GM18867 (cell line): ENCODE results near the gene ENKD1.
"Not testable (repeated sequence)": the region's sequence is repeated elsewhere in the genome, so short reads cannot be mapped to it uniquely, and the experiment has no call there.

Experiments
- ATAC-seq: cut with Tn5 transposase; IDR thresholded peaks from one replicate; pipeline ENCODE4 v1.9.1; 2021; ENCODE audit warnings: mild to moderate bottlenecking, moderate library complexity; ENCODE audit not compliant: unreplicated experiment

Gene ENKD1, protein sequence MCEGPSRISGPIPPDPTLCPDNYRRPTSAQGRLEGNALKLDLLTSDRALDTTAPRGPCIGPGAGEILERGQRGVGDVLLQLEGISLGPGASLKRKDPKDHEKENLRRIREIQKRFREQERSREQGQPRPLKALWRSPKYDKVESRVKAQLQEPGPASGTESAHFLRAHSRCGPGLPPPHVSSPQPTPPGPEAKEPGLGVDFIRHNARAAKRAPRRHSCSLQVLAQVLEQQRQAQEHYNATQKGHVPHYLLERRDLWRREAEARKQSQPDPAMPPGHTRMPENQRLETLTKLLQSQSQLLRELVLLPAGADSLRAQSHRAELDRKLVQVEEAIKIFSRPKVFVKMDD

DNA sequence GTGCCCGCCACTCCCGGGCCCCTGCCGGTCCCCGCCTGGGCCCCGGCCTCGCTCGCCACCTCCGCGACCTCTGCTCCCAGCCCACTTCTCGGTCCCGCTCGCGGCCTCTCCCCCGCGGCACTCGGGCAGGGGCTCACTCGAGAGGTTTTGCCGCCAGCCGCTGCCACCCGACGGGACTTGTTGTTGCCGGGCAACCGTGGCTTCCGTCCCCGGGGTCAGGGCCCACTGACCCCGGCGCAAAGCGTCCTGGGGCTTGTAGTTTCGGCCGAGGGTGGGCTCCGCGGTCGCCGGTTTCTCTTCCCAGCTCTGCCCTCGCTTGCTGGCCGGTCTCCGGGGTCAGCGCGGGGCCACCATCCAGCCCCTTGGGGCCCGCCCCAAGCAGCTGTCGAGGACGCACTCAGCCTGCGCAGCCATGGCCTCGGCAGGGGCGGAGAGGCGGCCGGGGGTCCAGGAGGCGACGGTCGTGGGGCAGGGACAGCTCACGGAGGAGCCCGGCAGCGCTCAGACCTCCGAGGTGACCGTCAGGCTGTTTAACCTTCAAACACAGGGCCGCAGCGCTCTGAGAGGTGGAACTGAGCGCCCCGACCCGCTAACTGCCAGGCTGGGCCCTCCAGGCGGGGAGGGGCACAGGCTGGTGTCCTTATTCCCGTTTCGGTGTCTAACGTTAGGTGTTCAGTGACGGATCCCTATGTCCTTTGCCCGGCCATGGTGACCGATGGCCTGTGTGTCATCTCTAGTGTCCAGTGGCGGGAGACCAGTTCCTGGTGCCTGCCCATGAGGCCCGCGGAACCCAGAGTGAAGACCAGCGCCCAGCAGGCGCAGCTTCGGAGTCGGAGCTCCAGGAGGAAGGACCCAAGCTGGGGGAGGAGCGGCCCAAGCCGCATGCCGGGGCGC lies at the start of gene ENKD1, which contains the start of gene C16orf86:
TSS of gene ENKD1 (minus strand) at position 192 of the 894 bp plus-strand sequence. CDS start 308 bp downstream, outside the sequence.
TSS of gene C16orf86 (plus strand) at position 256 of the 894 bp plus-strand sequence. CDS start at position 413, 157 bp downstream.
- peak; percentile 59 for ATAC-seq

DNA sequence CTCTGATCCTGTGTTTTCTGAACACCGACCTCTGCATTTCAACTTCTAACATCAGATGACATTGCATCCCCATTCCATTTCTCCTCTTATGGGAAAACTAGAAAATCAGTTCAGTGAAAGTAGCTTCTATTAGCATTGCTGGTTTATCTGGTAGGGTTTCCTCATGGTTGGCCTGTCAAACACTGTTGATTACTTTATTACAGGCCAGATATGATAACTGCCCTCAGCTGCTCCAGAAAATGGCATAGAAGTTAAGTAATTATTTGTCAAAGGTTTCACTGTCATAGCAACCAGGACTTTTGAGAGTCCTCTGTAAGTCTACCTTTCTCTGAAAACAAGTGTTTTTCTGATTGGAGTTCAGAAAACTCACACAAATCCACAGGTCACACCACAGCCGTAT lies 49.5 kb upstream of the ENKD1 start:
- no peak for ATAC-seq

DNA sequence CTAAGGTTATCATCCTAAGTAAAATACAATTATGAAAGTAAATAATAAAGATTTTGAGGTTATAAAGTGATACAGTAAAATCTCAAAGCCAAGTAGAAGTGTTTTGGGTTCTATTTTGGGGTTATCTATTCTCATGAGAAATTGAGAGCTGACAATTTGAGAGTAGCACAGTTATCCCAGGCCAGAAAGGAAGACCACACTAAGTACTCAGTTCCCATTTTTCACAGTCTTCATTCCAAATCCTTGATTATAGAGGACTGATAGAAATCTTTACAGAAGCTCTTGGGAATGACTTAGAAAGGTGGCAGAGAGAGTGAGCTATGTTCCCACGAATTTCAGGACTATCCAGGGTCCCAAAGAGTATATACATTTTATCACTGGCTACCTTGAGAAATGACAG lies 48.0 kb upstream of the ENKD1 start:
- ATAC-seq = no peak

DNA sequence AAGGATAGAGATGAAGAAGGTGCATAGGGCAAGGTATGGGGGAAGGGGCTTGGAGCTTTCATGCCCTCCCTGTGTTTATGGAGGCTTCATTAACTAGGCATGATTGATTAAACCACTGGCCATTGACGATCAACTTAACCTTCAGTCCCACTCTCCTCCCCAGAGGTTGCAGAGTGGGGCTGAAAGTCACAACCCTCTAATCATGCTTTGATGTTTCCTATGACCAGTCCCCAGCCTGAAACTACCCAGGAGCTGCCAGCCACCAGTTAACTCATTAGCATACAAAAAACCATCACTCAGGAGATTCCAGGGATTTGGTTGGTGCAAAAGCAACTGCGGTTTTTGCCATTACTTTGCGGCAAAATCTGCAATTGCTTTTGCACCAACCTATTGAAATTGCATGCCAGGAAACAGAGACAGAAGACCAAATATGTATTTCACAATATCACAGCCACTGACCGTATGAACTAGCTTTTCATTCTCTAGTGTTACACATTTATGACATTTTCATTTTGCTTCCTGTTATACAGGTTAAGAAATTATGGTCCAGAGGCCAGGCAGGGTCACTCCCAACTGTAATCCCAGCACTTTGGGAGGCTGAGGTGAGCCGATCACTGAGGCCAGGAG lies 47.2 kb upstream of the ENKD1 start:
- ATAC-seq = no peak

DNA sequence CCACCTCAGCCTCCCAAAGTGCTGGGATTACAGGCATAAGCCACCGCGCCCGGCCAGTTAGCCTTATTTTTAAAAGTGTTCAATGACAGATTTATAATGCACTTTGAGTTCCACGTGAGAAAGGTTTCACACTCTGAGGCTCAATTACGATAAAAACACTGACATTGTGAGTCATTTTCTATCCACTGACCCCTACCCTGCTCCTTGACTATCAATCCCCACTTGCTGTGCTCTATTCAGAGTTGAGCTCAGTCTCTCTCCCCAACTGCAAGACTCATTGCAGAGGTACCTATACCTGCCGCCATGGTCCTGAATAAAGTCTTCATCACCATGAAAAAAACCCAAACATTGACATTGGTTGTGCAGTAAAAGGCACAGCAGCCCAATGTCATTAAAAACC lies 44.1 kb upstream of the ENKD1 start:
- no peak for ATAC-seq

DNA sequence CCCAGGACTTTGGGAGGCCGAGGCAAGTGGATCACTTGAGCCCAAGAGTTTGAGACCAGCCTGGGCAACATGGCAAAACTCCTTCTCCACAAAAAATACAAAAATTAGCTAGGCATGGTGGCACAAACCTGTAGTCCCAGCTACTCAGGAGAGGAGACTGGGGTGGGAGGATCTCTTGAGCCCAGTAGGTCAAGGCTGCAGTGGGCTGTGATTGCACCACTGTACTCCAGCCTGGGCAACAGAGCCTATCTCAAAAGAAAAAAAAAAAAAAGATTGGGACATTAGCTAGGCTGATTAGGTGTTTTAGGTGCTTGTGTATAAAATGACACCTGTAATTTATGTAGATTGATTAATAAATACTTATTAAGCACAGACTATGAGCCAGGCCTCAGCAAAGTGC lies 42.5 kb upstream of the ENKD1 start:
- no peak for ATAC-seq

DNA sequence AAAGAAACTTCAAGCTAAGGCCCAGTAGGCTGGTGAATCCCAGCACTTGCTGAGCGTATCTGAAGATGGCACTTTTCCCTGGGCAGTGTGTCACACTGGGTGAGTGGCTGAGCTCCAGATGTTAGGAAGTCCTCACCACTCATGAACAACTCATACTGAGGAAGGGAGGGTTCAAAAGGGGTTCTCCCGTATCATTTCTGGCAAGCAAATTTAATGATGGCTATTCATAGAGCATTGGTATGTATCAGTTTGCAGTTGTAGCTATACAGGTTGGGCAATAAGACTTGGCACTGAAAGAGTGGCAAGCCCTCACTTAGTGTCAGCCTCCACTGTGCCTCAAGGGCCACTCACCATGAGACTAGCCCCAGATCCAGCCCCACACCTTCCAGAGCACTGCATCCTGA lies 41.8 kb upstream of the ENKD1 start:
- no peak for ATAC-seq

DNA sequence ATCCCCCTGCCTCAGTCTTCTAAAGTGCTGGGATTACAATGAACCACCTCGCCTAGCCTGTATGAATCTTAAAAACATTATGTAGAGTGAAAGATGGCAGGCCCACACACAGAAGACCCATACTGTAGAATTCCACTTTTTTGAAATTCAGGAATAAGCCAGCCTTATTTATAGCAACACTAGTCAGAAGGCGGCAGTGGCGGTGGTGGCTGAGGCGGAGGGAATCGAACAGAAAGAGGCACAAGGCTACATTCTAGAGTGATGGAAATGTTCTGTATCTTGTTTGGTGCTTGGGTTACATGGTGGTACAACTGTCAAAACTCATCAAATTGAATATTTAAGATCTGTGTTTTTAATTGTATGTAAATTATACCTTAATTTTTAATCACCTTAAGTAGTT lies 41.2 kb upstream of the ENKD1 start:
- no peak for ATAC-seq

DNA sequence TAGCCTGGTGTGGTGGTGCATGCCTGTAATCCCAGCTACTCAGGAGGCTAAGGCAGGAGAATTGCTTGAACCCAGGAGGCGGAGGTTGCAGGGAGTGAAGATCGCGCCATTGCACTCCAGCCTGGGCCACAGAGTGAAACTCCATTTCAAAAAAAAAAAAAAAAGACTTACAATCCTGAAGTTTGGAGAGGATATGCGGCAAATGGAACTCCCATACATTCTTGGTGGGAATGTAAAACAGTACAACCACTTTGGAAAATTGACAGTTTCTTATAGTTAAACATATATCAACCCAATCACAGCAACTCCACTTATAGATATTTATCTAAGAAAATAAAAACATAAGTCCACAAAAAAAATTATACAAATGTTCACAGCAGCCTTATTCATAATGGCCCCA lies 40.7 kb upstream of the ENKD1 start:
- no peak for ATAC-seq

DNA sequence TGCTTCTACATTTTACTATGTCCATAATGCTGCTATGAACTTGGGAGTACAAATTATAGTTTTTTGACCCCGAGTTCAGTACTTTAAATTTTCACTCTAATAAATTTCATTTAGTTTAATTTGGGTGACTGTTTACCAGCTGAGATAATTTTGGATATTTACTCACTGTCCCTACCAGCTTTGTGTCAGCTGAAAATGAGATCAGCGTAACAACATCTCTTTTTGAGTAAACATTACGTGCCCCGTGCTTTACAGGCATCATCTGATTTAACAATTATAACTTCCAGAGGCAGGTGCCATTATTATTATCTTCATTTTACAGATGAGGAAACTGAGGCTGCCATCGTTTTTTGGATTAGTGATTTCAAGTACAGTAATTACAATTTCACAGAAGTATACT lies 37.6 kb upstream of the ENKD1 start:
- ATAC-seq = no peak

DNA sequence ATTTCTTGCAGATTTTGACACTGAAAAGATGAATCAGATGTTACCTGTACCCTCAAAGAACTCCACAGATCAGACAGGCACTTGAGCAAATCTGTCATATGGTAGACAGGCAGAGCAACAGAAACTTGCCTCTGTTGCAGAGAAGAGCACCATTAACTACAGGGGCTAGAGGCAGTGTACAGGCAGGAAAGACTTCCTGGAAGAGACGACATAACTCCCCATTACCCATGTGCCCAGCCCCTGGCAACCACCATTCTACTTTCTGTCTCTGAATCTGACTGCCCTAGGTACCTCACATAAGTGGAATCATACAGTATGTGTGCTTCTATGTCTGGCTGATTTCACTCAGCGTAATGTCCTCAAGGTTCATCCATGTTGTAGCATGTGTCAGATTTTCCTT lies 37.1 kb upstream of the ENKD1 start:
- ATAC-seq = no peak

DNA sequence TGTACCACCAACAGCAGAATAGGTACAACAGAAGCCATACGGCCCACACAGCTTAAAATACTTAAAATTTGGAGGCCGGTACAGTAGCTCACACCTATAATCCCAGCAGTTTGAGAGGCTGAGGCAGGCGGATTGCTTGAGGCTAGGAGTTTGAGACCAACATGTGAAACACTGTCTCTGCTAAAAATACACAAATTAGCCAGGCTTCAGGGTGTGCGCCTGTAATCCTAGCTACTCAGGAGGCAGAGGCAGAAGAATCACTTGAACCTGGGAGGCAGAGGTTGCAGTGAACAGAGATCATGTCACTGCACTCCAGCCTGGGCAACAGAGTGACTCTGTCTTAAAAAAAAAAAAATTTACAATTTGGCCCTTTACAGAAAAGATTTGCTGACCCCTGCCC lies 35.6 kb upstream of the ENKD1 start:
- ATAC-seq = no peak

DNA sequence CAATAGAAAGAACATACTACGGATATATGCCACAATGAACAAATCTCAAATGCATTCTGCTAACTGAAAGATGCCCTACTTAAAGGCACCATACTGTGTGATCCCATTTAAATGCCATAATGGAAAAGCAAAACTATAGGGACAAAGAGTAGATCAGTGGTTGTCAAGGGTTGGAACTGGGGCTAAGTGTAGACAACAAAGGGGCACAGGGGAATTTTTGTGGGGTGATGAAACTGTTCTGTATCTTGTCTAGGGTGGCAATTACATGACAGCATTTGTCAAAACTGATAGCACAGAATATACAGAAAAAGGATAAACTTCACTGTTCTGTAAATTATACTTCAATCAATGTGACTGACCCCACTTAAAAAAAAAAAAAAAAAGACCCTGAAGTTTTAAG lies 34.9 kb upstream of the ENKD1 start:
- no peak for ATAC-seq

DNA sequence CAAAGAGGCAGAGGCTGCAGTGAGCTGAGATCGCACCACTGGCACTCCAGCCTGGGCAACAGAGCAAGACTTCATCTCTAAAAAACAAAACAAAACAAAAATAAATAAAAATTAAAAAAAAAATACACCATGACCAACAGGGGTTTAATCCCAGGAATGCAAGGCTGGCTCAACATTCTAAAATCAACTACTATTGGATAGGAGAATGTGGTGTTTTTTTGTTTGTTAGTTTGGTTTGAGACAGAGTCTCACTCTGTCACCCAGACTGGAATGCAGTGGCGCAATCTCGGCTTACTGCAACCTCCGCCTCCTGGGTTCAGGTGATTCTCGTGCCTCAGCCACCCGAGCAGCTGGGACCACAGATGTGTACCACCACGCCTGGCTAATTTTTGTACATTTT lies 32.7 kb upstream of the ENKD1 start:
- ATAC-seq = no peak

DNA sequence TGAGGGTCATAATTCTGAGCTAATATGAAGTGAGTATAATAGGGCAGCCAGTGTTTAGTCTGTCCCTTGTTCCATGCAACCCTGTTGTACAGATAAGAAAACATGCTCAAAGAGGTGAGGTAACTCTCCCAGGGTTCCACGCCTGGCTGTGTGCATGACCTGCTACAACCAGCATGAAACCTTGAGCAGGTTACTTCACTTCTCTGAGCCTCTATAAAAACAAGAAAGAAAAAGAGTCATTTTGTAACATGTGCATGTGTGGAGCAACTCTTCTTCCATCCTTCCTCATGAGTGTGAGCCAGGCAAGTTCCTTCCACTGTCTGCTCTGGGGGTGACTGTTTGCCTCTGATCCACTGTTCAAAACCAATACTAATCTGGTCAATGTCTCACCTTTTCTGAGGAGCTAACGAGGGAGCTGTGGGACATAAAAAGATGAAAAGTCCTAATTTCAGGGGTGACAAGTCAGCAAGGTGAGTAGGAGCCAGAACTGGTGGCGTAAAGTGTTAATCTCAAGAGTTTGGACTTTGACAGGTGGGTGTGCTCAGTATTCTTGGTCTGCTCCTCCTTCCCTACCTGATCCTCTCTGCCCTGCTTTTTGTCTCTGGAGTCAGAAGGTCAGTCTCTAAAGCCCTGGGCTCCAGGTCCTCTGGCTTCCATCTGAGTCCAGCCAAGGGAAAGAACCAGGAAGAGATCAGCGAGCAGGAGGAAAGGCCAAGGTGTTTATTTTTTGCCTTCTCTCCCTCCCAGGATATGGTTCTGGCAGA lies 31.1 kb upstream of the ENKD1 start:
- no peak for ATAC-seq

DNA sequence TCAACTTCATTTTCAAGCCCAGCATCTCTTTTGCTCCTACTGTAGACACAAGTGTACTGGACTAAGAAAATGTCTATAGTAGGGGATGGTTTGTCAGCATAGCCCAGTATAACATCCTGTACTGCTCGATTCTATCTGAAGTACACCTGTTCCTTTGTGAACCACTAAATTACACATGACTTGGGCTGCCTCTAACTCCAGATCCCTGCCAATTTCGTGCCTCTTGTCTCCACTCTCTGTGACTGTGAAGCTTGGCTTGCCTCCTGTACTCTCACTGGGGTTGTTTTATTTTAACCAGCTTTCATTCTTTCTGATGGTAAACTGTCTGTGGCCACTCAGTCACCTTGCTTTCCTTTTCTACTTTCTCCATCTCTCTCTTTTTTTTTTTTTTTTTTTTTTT lies 28.1 kb upstream of the ENKD1 start:
- no peak for ATAC-seq

DNA sequence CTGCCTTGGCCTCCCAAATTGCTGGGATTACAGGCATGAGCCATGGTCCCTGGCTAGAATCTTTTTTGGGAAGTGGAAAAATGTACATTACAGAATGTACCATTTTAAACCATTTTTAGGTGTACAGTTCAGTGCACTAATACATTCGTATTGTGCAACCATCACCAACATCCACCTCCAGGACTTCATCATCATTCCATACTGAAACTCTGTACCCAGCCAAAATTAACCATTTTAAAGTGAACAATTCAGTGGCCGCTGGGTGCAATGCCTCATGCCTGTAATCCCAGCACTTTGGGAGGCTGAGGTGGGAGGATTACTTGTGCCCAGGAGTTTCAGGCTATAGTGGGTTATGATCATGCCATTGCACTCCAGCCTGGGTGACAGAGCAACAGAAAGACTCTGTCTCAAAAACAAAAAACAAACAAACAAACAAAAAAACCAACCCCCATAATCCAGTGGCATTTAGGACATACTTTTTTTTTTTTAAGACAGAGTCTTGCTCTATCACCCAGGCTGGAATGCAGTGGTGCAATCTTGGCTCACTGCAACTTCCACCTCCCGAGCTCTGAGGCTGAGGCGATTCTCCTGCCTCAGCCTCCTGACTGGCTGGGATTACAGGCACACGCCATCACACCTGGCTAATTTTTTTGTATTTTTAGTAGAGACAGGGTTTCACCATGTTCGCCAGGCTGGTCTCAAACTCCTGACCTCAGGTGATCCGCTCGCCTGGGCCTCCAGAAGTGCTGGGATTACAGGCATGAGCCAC lies 27.2 kb upstream of the ENKD1 start:
- not testable (repeated sequence) for ATAC-seq

DNA sequence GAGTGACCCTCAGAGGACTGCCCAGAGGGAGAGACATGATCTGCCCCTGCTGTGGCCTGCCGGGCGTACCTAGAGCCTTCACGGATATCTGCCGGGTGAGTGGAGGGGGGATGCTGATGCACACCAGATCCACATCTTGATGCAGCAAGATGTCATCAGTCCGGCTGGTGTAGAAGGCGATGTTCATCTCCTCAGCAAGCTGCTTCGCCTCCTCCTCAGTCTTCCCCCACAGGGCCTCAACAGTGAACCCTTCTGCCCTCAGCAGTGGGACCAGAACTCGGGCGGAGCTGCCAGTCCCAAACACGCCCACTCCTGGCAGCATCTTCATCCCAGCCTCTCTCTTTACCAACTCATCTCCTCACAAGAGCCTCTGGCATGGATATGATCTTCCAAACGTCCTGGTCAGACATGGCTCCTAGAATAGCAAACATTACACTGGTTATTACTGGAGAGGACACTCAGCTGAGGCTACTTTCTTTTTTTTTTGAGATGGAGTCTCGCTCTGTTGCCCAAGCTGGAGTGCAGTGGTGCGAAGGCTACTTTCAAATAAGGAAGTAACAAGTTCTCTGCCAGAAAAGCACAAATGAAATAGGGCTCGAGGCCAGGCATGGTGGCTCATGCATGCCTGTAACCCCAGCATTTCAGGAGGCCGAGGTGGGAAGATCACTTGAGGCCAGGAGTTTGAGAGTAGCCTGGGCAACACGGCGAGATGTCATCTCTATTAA lies 19.0 kb upstream of the ENKD1 start:
- peak; percentile 54 for ATAC-seq

DNA sequence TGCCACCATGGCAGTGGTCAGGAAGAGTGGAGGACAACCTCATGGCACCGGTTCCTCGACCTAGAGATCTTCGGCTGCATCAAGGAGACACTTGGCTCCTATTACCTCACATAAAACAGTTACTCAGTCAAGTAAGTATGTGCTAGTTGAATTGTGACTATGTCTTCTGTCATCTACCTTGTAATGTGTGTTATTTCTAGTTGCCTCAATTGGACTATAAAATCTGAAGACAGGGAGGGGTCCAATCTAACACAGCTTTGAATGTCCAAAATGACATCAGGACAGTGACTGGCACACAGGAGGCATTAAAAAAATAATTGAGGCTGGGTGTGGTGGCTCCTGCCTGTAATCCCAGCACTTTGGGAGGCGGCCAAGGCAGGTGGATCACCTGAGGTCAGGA lies 17.2 kb upstream of the ENKD1 start:
- no peak for ATAC-seq
